CD1c-positive myeloid dendritic cell (primary cell): ENCODE measurements around the gene CCNJL.
A peak's percentile ranks its signal among the peaks of the same experiment; 100 is the strongest.

Source experiments
- DNase-seq: peaks from one replicate; pipeline ENCODE4 v3.0.0-alpha.2; 2016; ENCODE audit errors: extremely low spot score

Gene CCNJL

GRCh38 chr5:160333721-160334120, 21.4 kb upstream of the CCNJL start:
- DNase-seq: peak; percentile 93

DNA sequence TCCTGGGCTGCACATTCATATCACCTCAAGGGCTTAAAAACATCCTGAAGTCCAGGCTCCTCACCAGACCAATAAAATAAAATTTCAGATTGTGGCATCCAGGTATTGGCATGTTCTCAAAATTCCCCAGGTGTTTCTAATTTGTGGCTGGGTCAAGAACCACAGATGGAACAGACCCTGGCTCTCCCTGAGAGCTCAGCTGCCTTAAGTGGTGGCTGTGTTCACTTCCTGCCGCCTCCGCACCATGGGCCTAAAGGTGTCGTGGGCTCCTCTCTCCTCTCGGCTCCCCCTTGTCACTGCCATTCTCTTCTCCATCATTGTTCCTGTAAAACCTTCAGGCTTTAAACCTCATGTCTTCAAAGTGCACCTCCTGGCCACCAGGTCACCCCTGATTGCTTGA, 17.8 kb upstream of the CCNJL start:
- DNase-seq: no peak

DNA sequence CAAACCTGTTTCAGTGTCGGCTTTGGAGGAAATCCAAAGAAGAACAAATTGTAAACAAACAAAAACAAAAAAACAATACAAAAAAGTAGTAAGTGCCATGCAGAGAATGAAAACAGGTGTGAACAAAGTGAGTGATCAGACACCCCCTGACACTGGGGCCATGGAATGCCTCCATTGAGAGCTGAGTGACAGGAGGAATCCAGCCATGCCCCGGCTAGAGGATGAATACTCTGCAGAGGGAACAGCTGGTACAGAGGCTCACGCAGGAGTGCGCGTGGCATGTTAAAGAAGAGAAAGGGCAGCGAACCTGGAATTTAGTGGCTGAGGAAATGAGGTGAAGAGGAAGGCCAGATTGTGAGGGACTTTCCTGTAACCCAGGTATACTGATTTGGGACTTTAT, 15.5 kb upstream of the CCNJL start:
- no peak for DNase-seq

DNA sequence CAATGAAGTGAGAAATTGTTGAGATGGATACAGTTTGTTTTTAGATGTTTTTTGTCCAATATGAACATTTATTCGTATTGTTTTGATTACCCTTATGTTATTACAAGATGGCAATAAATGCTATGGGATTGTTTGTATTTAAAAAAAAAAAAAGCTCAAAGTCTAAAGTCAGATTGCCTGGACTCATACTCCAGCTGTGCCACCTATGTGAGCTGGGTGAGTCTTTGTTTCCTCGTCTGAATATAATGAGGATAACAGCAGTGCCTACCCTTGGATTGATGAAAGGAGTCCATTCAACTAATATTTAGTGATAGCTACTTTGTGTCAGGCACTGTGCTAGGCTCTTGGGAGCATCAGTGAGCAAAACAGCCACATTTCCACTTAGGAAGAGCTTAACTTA, 14.6 kb upstream of the CCNJL start:
- no peak for DNase-seq

GRCh38 chr5:160325716-160326115, 13.4 kb upstream of the CCNJL start:
- no peak for DNase-seq

DNA sequence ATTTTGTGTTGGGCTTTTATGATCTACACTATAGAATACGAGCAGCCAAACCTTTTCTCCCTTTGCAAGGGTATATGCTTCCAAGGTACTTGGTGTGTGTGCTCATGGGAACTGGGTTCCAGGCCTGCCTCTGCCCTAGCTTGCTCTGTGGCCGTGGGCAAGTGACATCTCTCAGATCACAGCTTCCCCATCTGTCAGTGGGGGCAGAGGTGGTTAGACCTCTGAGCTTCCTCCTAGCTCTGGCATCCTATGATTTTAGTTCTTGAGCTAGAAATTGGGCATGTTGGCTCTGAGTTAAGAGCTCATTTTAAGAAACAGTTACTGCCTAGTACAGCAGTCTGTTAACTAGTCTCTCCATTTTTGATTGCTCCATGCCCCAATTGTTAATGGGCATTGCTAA, 12.5 kb upstream of the CCNJL start:
- DNase-seq: peak; percentile 54

- peak; percentile 72 for DNase-seq
These were observed 6.0 kb upstream of the CCNJL start for GRCh38 chr5:160318409-160318808.

GRCh38 chr5:160317434-160317833, 5.1 kb upstream of the CCNJL start:
- DNase-seq: no peak

DNA sequence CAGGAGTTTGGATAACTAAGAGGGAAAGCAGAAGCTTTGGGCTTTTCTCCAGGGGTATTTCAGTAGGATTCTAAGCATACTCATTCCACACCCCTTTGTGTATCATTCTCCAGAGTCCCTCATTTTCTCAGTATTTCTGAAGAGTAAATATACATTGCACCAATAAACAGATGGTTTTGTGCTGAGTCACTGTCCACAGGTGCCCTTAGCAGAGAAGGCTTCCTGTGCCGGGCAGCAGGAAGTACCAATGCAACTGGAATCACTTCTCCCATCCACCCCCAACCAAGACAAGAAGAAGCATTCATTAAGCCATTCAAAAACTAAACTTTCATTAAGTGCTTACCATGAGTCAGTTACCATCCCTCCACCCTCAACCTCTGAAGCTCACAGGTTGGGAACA, 3.6 kb upstream of the CCNJL start:
- peak; percentile 15 for DNase-seq

- DNase-seq: no peak
These were observed 780 bp upstream of the CCNJL start for GRCh38 chr5:160312960-160313727.

- no peak for DNase-seq
These were observed 752 bp downstream of the CCNJL start for GRCh38 chr5:160311491-160312133.

GRCh38 chr5:160310552-160311295, 1.6 kb downstream of the CCNJL start:
- no peak for DNase-seq

GRCh38 chr5:160310140-160310539, 2.2 kb downstream of the CCNJL start:
- DNase-seq: no peak

DNA sequence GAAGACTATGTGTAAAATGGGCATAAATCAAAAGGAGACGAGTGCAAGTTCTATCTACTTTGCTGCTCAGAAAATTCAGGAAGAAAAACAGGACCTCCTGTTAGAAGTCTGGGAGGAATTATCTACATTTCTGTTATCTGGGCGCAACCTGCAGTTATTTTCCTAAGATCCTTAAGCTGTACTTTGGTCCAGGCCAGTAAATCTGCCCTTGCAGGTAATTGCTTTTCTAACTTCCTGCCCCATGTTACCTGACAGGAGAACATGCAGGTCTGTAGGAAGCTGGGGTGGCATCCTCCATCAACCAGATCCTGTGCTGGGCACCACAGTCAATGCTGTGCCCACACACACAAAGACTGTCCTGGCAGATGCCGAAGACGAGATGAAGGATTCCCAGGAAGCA, 5.7 kb downstream of the CCNJL start:
- no peak for DNase-seq

DNA sequence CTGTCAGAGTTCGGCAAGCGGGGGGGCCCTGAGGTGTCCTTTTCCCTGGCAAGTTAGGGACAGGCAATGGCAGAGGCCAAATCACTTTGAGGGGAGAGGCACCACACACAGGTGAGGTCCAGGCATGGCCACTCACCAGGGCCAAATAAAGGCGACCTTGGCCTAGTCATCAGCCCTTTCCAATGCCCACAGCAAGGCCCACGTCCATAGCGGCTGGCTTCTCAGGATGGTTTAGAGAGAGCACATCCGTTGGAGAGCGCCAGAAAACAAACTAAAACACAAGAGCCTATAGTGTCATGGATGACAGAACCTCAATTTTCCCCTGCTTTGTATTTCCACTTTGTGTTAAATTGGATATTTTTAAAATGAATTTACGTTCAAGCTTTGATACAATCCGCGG, 7.0 kb downstream of the CCNJL start:
- no peak for DNase-seq

DNA sequence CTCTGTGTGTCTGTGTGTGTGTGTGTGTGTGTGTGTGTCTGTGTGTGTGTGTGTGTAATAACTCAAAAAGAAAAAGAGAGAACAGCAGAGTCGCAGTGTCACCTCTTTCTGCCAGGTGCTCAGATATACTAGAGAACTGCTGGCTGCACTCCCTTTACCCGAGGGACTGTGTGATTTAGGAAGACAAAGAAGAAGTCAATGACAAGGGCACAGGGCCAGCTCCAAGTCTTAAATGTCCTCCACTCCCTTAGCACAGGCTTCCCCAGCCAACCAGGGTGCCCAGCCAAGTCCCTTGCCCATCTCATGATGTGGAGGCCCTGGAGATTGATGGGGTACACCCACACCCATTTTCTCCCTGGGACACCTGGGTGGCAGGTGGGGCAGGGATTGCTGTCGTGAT, 8.7 kb downstream of the CCNJL start:
- no peak for DNase-seq

DNA sequence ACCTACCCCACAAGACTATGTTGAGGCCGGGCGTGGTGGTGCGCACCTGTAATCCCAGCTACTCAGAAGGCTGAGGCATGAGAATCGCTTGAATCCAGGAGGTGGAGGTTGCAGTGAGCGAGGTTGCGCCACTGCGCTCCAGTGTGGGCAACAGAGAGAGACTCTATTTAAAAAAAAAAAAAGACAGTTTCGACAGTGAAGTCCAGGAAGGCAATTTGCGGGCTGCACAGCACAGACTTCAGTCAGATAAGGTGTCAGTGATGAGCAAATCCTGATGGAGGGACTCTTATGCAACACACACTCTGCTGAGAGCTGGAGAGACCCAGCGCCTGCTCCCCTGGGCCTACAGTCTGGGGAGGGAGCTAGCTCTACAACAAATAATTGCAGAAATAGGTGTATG, 14.2 kb downstream of the CCNJL start:
- DNase-seq: no peak

DNA sequence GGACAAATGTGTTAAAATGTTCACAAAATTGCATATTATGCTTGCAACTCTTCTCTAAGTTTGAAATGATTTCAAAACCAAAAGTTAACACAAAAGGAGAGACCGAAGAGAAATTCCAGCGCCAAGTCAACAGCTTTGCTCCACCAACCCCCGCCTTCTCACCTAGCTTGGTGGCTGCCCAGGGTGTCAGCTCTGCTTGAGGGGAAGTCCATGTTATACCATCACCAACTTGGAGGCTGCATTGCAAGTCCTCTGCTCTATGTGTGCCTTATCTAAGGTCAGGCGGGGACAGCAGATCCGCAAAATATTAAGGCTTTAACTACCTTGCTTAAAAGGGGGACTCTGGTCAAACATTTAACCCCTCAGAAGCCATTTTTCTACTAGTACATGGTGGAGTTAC, 14.6 kb downstream of the CCNJL start:
- DNase-seq: no peak

GRCh38 chr5:160297004-160297403, 15.4 kb downstream of the CCNJL start:
- no peak for DNase-seq

DNA sequence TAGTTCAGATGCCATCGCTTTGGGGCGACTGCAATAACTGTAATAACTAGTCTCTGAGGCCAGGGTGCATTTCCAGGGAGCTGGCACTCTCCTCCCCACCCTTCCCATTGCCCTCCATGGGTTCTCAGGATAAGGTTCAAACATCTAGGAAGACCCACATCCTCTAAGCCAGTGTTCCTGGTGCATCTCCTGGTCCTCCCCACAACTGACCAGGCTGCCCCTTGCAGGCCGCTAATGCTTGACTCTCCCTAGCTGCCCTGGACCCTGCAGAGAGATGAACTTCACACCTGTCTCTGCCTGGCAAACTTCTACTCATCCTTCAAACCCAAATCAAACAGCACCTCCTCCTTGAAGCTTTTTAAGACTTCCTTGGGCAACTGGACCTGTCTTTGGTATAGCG, 15.9 kb downstream of the CCNJL start:
- DNase-seq: no peak

GRCh38 chr5:160293901-160294561, 18.3 kb downstream of the CCNJL start:
- DNase-seq: no peak

- DNase-seq: no peak
These were observed 19.0 kb downstream of the CCNJL start for GRCh38 chr5:160293386-160293785.
